NCI-H460 (cell line): ENCODE data around the gene CREG2. TPM values are rescaled to one million over a fixed set of nuclear protein-coding genes. Genes with fewer than 3 reads are reported as not detected.

Source experiments
- DNase-seq: peaks from one replicate; pipeline ENCODE4 v3.0.0-alpha.2; 2016; ENCODE audit warnings: low read depth; ENCODE audit errors: extremely low read depth
- small RNA-seq, 2 experiments: library from RNA; depleted of rRNA; stranded (forward); fragments of <200 nt; gene quantifications; one replicate each; pipeline ENCODE3, GENCODE V24; 2014
- total RNA-seq: library from RNA; depleted of rRNA; stranded (reverse); fragments of >200 nt; shearing (Covaris generic); gene quantifications from 2 replicates; pipeline ENCODE4 v1.2.3, GENCODE V29; 2014; rRNA removed

Gene CREG2
- total RNA-seq, 1 experiment from 2014 or later, result 0.10 TPM

DNA sequence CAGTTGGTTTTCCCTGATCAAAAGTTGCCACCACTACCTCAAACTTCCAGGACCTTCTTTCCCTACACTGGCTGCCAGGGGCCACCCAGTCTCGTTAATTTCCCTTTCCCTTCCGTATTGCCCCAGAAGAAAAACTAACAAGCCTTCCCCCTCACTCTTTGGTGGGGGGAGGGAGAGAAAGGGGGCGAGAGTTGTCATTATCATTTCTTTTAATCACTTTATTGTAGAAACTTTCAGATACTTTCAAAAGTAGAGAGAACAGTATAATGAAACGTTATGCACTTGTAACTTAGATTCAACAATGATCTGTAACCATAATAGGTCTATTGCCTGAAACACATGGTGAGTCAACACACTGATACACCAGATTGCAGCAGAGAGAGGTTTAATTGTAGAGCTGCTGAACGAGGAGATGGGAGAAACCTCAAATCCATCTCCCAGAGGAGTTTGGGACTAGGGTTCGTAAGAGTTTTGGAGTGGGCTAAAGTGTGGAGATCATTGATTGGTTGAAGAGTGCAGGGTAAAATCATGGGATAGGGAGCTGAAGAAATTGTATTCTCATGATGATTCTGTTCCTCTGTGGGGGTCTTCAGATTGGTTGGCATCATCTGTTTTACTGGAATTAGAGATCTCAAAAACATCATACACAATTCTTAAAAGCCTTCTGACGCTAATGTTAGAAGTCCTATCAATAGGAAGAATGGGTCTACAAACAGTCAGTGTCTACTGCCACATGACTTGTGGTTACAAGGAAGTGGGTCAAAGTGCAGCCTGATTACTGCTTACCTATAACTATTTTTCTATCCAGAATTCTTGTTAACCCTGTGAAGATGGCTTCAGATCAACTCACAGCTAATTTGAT is 76.2 kb downstream of the CREG2 start:
- no peak for DNase-seq

DNA sequence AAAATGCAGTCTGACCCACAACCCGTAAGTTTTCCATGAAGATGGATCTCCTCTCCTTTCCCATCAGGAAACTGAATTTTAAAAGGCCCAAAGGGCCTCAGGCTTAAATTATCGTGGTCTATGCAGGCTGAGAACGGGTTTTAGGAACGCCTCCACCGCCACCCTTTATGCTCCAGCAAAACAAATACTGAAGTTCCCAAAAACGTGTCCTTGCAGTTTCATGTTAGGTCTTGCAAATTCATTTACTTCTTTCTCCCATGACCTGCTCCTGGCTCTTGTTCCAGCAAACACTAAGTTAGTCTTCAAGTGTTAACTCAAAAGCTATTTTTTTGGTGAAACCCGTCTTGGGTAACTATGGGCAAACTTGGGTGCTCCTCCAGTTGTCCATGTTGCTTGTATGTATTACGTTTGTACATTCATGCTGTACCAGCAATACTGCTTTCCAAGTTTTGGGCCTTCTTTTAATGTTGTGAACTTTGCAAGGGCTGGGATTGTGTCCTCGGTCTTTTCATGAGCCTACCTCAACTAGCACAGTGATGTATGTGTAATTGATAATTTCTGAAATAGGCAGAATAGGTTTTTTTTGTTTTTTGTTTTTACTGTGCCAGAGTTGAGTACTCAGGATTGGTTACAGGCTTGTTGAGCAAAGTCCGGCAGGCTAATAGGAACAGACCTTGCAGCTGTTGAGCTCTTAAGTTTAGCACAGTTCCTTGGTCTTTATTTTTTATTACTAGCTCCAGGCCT is 77.0 kb downstream of the CREG2 start:
- DNase-seq, result no peak

DNA sequence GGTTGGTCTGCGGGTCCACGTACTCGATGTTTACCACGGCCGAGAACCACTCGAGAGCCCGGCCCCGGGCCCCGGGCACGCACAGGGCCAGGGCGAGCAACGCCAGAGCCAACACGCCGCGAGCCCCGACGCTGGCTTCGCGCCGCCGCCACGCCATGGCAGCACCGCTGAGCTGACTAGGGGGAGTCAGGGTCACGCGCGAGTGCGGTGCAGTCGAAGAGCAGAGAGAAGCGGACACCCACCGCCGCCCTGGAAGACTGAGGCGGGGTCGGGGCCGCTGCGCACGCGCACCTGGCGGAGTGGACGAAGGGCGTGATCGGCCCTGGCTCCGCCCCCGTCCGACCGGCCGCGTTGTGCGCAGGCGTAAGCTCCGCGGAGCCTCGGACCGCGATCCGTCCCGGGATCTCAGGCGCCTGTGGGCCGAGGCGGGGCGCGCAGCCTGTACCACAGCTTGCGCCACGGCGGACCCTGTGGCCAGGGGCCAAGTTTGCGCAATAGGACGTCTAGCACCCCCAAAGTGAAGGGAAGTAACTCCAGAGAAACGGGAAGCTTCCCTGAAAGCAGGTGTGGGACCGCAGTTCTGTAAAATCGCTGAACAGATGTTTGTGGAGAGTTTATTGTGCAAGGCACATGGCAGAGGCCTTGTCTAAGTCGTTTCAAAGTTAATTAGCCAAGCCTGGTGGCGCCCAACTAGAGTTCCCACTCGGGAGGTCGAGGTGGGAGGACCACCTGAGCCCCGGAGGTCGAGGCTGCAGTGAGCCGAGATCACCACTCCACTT is 78.7 kb downstream of the CREG2 start, which contains the start of gene RNF149:
RNF149 (minus strand) TSS at position 270 of the 779 bp plus-strand sequence; CDS start at position 157, 113 bp downstream.
- peak; percentile 88 for DNase-seq

DNA sequence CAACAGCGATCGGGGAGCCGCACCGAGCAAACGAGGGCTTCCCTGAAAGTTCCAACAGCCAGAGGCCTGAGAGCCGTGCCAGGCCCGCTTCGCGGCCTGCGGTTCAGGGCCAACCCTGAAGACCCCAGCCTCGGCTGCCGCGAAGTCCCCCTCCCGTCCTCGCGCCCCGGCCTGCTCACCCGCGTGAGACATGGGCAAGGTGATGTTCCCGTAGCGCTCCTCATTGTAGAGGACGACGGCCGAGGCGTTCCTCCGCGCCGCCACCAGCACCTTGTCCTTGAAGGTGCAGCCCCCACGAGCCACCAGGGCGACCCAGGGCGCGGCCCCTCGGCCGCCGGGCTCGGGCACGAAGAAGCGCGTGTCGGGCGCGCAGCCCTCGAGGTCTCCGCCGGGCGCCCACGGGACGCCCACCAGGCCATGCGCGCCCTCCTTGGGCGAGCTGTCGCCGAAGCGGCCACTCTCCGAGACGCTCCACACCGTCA is 79.3 kb downstream of the CREG2 start:
- no peak for DNase-seq

DNA sequence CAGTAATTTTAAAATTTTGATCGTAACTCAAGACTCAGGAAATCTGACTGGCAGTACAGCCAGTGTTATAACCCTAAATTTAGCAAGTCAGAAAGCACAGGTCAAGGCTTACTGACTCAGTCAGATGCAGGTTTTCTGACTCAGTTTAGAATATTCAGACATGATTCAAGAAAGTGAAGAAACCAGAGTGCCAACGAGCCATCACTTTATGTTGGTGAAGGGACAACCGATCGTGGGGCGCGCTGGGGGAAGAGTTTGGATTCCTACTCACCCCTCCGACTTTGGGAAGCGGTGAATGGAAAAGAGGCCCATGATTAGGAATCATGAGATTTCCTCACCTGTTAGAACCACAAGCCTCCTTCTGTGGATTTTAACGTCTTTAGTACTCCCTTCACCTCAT is 79.8 kb downstream of the CREG2 start:
- no peak for DNase-seq

DNA sequence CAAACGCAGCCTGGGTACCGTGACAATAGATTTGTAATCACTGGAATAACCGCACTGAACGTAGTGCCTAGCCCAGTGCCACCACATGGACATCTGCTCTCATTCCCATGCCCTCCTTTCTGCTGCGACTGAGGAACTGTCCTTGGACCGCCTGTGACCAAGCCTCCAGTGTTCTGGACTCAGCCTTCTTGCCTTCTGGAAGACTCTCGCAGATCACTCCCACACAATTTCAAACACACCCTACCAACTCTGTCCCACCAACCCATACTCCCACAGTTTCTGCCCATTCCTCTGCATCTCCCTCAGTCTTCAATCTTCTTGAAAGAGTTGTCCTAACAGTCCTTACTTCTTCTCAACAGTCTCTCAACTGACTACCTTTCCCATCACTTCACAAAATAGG is 80.9 kb downstream of the CREG2 start:
- DNase-seq, result no peak

DNA sequence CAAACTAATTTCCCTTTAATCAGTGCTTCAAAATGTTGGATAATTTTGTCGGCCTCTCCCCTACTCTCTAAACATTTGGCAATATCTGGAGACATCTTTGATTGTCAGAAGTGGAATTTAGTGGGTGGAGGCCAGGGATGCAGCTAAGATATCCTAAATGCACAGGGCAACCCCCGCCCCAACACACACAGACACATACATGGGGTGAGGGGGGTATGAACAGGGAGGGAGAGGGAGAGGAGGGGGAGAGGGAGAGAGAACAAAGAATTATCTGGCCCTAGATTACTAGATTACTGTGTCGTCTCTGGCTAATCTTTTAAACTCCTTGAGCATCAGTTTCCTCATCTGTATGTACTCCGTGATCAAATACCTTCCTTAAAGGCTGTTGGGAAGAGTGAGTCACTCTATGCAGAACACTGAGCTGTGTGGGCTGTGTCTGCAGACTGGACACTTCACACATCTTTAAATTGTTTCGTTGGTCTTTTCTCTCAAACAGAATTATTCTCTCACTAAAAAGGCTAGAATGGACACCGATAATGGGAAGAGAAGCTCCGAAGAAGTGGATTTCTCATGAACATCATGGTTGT is 81.7 kb downstream of the CREG2 start:
- no peak for DNase-seq

DNA sequence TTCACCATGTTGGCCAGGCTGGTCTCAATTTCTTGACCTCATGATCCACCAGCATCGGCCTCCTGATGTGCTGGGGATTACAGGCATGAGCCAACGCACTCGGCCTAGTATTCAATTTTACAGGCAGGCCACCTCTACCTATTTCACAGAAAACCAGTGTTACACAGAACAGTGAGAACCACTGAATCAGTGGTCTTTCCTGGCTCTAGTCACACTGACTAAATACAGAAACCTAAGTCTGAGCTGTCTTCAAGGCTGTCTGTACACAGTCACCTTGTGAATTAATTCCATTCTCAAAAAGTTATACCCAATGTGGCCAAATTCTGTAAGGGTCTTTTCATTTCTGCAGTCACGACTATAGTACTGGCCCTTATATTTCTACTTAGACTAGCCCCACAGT is 82.3 kb downstream of the CREG2 start:
- DNase-seq, result no peak

DNA sequence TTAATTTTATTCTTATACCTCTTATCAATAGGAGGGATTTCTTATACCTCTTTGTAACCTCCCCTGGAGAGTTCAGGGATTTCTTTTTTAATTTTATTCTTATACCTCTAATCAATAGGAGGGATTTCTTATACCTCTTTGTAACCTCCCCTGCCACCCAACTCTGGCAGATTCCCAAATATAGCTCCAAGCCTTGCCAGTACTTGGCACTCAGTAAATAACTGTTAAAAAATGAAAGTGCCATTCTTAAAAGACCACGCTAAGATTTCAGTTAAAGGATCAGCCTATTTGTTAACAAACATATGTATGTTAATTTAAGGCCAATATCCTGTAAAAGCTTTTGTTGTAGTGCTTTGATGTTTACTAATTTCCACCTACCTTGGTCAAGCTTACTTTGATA is 83.6 kb downstream of the CREG2 start:
- no peak for DNase-seq

DNA sequence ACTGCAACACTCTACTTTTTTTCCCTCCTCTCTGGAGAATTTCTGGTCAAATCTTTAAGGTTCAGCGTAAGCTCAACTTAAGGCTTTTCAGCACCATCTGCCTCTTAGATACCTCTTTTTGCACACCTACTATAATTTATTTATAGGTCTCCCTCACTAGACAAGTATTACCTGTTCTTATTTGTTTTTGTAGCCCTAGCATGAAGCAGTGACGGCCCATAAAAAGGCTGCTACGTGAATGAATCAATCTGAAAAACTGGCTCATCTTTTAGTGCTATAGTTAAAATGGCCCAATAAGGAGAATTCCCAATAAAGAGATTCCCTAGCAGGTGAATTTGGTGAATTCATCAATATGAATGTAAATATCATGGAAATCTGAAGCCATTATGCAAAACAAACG is 85.3 kb downstream of the CREG2 start:
- no peak for DNase-seq

DNA sequence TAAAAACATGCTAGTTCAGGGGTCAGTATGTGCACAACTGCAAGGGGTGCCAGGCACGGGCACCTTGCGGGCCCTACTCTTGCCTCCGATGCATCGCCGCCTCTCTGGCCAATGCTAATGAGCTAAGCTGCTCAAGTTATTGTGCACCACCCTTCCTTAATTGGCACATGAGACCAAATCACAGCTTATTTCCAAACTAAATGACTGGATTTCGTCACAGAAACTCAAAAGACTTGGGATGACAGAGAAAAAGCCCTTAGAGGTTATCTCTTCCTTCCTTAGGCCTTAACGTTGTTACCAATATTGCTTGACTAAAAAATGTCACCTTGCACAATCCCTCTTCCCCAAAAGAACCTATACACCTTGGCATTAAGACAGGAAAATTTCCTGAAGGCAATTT is 86.5 kb downstream of the CREG2 start:
- no peak for DNase-seq

DNA sequence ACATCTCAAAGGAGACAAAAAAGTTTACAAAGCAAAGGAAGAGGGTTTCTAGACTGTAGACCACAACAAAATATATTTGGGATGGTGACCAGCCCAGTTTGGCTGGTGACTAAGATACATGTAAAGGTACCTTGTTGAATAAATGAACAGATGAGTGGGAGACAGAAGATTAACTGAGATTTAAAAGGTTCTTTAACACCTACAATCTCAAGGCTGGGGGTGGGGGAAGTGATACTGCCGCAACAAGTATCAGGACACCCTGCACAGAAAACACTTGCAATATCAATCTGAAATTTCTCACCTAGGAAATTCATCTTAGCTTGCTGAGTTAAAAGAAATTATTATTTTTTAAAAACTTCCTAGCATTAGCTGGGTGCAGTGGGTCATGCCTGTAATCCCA is 87.1 kb downstream of the CREG2 start:
- no peak for DNase-seq

DNA sequence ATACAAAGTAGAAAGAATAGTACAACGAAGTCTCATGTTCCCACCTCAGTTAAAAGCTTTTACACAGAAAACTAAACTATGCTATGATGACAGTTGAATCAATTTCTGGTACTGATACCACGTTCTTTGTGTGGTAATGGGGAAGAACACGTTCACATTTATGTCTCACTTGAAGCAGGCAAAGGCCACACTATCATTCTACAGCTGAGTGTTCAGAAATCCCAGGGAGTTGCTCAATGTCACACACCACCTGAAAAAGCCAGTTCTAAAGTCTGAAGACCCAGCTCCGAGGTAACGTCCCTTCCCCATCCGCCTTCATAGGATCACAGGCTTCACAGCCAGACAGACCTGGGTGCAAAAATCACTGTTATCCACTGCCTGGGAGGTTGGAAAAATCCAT is 87.7 kb downstream of the CREG2 start:
- no peak for DNase-seq

DNA sequence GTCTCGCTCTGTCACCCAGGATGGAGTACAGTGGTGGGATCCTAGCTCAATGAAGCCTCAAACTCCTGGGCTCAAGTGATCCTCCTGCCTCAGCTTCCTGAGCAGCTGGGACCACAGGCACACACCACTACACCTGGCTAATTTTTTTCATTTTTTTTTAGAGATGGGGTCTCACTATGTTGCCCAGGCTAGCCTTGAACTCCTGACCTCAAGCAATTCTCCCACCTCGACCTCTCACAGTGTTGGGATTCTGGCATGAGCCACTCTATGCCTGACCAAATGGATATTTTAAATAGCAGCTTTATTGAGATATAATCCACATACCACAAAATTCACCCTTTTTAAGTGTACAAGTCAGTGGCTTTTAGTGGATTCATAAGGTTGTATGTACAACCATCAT is 89.9 kb downstream of the CREG2 start:
- no peak for DNase-seq

DNA sequence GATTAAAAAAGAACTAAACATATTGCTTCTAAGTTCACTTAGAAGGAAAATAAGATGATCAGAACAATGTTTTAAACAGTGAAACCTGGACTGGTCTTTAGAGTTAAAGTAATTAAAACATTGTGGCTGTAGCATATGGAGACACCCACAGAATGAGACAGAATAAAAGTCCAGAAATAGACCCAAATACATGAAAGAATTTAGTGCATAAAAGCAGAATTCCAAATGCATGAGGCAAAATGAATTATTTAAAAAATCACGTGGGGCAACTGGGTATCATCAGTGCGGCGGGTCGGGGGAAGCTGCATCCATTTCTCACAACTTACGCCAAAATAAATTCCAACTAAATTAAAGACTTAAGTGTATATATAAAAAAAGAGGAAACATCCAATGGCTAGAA is 90.9 kb downstream of the CREG2 start:
- DNase-seq, result no peak

DNA sequence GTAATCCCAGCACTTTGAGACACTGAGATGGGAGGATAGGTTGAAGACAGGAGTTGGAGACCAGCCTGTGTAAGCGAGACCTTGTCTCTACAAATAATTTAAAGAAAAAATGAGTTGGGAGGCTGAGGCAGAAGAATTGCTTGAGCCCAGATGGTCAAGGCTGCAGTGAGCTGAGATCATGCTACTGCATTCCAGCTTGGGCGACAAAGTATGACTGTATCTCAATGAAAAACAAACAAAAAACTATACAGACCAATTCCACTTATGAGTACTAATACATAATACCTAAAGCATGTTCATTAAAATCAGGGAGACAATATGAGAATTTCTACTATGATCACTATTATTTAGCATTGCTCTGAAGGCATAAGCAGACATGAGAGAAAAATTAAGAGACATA is 91.4 kb downstream of the CREG2 start:
- no peak for DNase-seq

Small RNAs within 50 kb of the gene (small RNA-seq; reads per million reads assigned to genes)
- 0 to 0.94 reads per million in 2 experiments for gene MIR5696

Other genes with a start within 250 kb of the CREG2 start
- 25.9 and 27.8 TPM in 2 replicates for gene TBC1D8, start 236.1 kb downstream of the CREG2 start, total RNA-seq
- gene CNOT11, start 134.6 kb downstream of the CREG2 start, total RNA-seq, result 56.6 and 64.2 TPM in 2 replicates
- gene RNF149, start 78.8 kb downstream of the CREG2 start, total RNA-seq, result 45.4 and 52.0 TPM in 2 replicates
- 0.12 TPM in 1 of 2 replicates, not detected in the other for gene RFX8, start 87.6 kb upstream of the CREG2 start, total RNA-seq